ENCODE measurements around the gene SAC3D1. TPM values are rescaled to one million over a fixed set of nuclear protein-coding genes. Genes with fewer than 3 reads are reported as not detected.

SAC3D1 gene
- total and polyA plus RNA-seq, 2 of the 8 experiments (the other 6 are each of a cell fraction or from before 2014, with no cell fraction given), result 19.4 to 25.8 TPM

DNA sequence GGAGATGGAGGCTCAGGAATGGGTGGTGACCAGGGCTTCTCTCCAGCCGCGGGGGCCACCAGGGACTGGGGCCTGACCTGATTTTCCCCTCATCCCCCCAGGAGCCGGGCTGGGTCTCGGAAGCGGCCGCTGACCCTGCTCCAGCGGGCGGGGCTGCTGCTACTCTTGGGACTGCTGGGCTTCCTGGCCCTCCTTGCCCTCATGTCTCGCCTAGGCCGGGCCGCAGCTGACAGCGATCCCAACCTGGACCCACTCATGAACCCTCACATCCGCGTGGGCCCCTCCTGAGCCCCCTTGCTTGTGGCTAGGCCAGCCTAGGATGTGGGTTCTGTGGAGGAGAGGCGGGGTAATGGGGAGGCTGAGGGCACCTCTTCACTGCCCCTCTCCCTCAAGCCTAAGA, 46.8 kb downstream of the SAC3D1 start (continued):
- TF ChIP-seq JUN (IDR thresholded peaks at IDR 0.05; ENCODE audit: low read depth, low read length) (no peak), NRF1 (IDR thresholded peaks at IDR 0.05; ENCODE audit: low read depth, low read length) (no peak)
